ENCODE data around the gene NR5A1. TPM values are rescaled to one million over a fixed set of nuclear protein-coding genes. Genes with fewer than 3 reads are reported as not detected.
A peak's percentile ranks its signal among the peaks of the same experiment; 100 is the strongest.

NR5A1 gene
- total and polyA plus RNA-seq, 11 donors, result 0.04 to 0.14 TPM; not detected in 9

DNA sequence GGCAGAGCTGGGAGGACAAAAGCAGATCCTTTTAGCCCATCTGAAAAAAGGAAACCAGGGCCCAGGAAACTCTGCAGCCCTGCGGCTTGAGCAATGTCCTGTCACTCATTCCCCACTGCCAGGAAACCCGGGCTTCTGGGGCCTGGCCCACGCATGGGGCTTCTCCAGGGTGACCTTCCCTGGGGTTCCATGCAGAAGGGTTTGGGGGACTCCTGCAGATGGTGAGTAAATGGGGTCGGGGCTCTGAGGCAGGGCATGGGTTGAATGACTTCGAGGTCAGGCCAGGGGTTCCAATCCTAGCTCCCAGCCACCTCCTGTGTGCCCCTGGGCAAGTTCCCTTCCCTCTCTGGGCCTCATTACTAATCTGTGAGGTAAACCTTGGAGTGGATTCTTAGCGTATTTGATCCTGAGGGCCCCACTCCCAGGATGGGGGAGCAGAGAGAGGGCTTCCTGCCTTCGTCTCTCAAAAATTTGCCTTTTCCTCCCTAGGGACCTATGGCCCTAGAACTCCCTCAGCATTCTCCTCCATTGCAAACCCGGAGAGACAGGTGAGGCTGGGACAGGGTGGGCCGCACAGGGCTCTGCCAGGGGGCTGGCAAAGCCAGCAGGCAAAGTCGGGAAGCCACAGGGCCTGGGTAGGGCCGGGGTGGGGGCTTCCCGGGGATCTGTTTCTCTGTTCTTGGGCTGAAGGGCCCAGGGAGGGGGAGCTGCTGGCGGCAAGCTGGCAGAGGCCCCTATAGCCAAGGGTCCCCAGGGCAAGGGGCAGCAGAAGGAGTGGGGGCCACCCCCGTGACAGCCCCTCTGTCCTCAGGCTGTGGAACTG lies 31.1 kb downstream of the NR5A1 start:
- ATAC-seq, result no peak
- Histone ChIP-seq H3K36me3 (no peaks in the 10 kb centered on the region), H3K27ac (no peak overlapping the region), H3K27me3 (peaks cover 11 to 75% (median 39%) of the 10 kb centered on the region in 9 donors), H3K4me1 (peaks cover 0 to 15% (median 2%) of the 10 kb centered on the region in 12 donors), H3K9me3 (no peaks in the 10 kb centered on the region), H3K4me3 (no peak overlapping the region)
- DNase-seq, result peak in 1 of 5 donors; percentile 34
- no peak for TF ChIP-seq POLR2A (IDR thresholded peaks at IDR 0.05)
- TF ChIP-seq, protein P1, sequence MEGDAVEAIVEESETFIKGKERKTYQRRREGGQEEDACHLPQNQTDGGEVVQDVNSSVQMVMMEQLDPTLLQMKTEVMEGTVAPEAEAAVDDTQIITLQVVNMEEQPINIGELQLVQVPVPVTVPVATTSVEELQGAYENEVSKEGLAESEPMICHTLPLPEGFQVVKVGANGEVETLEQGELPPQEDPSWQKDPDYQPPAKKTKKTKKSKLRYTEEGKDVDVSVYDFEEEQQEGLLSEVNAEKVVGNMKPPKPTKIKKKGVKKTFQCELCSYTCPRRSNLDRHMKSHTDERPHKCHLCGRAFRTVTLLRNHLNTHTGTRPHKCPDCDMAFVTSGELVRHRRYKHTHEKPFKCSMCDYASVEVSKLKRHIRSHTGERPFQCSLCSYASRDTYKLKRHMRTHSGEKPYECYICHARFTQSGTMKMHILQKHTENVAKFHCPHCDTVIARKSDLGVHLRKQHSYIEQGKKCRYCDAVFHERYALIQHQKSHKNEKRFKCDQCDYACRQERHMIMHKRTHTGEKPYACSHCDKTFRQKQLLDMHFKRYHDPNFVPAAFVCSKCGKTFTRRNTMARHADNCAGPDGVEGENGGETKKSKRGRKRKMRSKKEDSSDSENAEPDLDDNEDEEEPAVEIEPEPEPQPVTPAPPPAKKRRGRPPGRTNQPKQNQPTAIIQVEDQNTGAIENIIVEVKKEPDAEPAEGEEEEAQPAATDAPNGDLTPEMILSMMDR (IDR thresholded peaks at IDR 0.05), result no peak
- WGBS, 4 donors, result 64 to 73% (median 71%) methylated on average over 13 to 14 of the region's 14 CpGs
- intact Hi-C loops (cut with DNase I), result loop anchor here in 1 of 10 donors (5.0 kb wide), 1 partner anchor 44 kb away; no protein-coding TSS in a partner anchor

DNA sequence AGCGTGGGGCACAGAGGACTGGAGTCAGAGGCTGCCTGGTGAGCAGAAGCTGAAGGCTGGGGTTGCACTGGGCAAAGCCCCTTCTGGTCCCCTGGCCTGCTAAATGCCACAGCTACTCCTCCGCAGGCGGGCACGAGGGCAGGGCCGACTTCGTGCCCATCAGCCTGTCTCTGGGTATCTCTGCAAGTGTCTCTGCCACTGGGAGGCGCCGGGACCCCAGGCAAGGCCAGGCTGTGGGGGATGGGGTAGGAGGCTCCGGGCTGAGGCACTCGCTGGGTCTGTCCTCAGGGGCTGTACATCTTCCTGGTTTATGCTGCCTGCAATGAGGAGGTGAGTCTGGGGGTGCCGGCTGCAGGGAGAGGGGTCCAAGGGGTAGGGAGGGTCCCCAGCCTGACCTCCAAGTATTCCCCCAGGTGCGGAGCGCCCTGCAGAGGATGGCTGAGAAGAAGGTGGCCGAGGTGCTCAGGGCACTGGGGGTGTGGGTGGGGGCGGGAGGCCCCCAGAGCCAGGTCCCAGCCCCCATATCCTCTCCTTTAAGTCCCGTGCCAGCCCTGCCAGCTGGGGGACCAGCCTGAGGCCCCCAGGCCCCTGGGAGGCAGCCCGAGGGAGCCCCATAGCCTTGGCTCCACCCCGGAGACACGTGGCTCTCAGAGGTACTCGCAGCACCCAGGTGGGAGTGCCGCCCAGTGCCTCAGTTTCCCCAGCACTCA lies 31.9 kb downstream of the NR5A1 start:
- TF ChIP-seq, protein P1 (IDR thresholded peaks at IDR 0.05), result no peak
- no peak for TF ChIP-seq POLR2A (IDR thresholded peaks at IDR 0.05)
- DNase-seq (peak in 2 of 5 donors; percentile 15 to 40), ATAC-seq (no peak)
- H3K9me3 ChIP-seq, result no peaks in the 10 kb centered on the region
- intact Hi-C loops (cut with DNase I), result loop anchor here in 1 of 10 donors (5.0 kb wide), 1 partner anchor 43 kb away; no protein-coding TSS in a partner anchor
- 69 to 77% (median 70%) methylated on average over 8 to 21 of the region's 21 CpGs for WGBS, 4 donors
- no peaks in the 10 kb centered on the region for H3K36me3 ChIP-seq
- H3K4me1 ChIP-seq, result peaks cover 0 to 15% (median 2%) of the 10 kb centered on the region in 12 donors
- H3K27me3 ChIP-seq, result peaks cover 11 to 75% (median 38%) of the 10 kb centered on the region in 9 donors
- H3K27ac ChIP-seq, result no peak overlapping the region
- no peak overlapping the region for H3K4me3 ChIP-seq

DNA sequence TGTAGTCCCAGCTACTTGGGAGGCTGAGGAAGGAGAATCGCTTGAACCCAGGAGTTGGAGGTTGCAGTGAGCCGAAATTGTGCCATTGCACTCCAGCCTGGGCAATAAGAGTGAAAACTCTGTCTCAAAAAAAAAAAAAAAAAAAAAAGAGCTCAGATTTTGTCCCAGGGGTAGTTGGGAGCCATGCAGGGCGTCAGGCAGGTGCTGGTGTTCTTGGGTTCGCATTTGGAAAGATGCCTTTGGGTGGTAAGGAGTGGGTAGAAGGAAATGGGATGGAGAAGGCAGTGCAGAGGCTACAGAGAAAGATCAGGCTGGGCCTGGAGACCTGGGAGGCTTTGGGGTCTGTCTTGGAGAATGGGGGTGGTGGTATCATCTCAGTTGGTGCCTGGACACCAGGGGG lies 33.0 kb downstream of the NR5A1 start:
- WGBS, 4 donors, result 59 to 86% (median 71%) methylated on average over 4 of the region's 4 CpGs
- H3K36me3 ChIP-seq, result no peaks in the 10 kb centered on the region
- DNase-seq (no peak), ATAC-seq (no peak)
- no peaks in the 10 kb centered on the region for H3K9me3 ChIP-seq
- peaks cover 0 to 15% (median 2%) of the 10 kb centered on the region in 12 donors for H3K4me1 ChIP-seq
- H3K4me3 ChIP-seq, result no peak overlapping the region
- TF ChIP-seq, protein P1 (IDR thresholded peaks at IDR 0.05), result no peak
- TF ChIP-seq POLR2A (IDR thresholded peaks at IDR 0.05), result no peak
- intact Hi-C loops (cut with DNase I), result no loop called here
- H3K27me3 ChIP-seq, result peaks cover 11 to 73% (median 30%) of the 10 kb centered on the region in 9 donors
- H3K27ac ChIP-seq, result no peak overlapping the region

DNA sequence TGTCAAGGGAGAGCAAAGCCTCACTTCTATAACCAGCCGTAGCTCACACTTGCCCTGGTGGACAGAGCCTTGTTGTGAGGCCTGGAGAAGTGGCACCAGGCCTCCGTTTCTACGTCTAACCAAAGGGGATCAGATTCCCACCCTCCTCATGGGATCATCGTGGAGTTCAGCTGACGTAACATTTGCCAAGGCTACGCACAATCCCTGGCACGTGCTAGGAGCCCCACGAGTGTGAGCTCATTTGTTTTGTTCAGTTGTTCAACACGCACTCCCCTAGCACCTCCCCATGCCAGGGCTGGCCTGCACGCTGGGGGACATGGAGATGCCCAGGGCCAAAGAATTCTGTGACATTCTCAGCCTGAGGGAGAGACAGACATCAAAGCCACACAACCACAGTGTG lies 33.9 kb downstream of the NR5A1 start:
- H3K4me3 ChIP-seq, result no peak overlapping the region
- intact Hi-C loops (cut with DNase I), result no loop called here
- WGBS, 4 donors, result 76 to 80% (median 78%) methylated on average over 10 of the region's 10 CpGs
- TF ChIP-seq, protein P1 (IDR thresholded peaks at IDR 0.05), result no peak
- no peak for TF ChIP-seq POLR2A (IDR thresholded peaks at IDR 0.05)
- H3K4me1 ChIP-seq, result peaks cover 0 to 14% (median 2%) of the 10 kb centered on the region in 12 donors
- H3K27ac ChIP-seq, result no peak overlapping the region
- H3K9me3 ChIP-seq, result no peaks in the 10 kb centered on the region
- H3K36me3 ChIP-seq, result no peaks in the 10 kb centered on the region
- ATAC-seq (no peak), DNase-seq (peak in 1 of 5 donors; percentile 13)
- H3K27me3 ChIP-seq, result peaks cover 10 to 64% (median 26%) of the 10 kb centered on the region in 9 donors

Data from heart left ventricle (tissue), 16 donors.